Measurements from ENCODE around the gene OSBPL6.

Gene OSBPL6

DNA sequence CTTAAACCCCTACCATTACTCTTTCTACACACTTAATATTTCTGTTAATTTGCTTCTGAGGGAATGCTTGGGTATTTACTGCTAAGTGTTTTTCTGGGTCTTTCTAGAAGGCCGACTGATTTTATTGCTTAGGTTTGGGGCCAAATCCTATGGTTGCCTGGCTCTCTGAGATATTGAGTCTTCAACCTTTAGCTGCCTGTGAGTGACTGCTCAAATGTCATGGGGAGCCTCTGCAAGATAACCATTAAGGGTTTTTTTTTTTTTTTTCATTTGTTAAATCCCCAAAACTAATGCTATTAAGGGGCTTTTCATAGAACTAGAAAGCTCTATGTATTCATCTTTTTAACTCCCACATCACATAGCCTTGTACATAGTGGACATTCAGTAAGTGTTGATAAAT, 5.0 kb downstream of the OSBPL6 start:
- no peak for DNase-seq

DNA sequence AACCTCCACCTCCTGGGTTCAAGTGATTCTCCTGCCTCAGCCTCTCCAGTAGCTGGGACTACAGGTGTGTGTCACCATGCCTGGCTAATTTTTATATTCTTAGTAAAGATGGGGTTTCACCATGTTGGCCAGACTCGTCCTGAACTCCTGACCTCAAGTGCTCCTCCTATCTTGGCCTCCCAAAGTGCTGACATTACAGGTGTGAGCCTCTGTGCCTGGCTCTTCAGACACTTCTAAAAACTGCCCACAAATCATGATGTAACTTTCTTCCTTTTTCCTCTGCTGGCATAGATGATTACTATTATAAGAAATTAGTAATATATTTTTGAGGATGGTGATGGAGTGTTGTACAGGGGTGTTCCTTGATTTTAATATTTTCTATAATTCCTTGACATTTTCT, 6.0 kb downstream of the OSBPL6 start:
- no peak for DNase-seq

GRCh38 chr2:178202927-178203326, 8.6 kb downstream of the OSBPL6 start:
- DNase-seq, result no peak

- DNase-seq, result no peak
Observed at GRCh38 chr2:178204977-178205376, 10.7 kb downstream of the OSBPL6 start.

- DNase-seq, result no peak
Observed at GRCh38 chr2:178205853-178206521, 11.7 kb downstream of the OSBPL6 start.

DNA sequence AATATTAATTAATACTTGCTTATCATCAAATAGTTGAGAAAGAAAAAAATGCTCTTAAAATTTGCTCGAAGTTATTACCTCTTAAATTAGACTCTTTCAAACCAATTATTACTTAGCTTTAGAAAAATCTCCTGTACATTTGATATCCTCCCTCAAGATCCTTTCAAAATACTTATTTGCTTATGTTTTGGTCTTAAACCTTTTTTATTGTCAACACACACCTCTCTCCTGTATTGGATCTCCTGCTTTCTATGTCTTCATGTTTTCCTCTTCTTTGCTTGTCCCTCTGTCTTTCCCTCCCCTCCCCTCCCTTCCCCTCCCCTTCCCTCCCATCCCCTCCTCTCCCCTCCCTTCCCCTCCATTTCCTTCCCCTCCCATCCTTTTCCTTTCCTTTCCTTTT, 14.0 kb downstream of the OSBPL6 start:
- DNase-seq, result no peak

DNA sequence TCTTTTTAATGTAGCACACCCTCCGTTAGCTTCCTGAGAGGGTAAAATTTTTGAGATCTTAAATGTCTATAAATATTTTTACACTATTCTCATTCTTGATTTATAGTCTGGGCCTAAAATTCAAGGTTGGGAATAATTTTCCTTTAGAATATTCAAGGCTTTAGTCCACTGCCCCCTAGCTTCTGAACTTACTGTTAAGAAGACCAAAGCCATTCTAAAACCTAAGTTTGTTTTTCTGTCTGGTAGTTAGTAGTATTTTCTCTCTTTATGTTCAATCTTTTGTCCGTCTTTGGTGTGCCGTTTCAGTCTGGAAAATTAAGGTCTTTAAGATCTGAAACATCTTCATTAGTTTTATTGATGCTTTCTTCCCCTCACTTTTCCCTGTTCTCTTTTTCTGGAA, 14.5 kb downstream of the OSBPL6 start:
- DNase-seq, result no peak

GRCh38 chr2:178211460-178211859, 17.1 kb downstream of the OSBPL6 start:
- DNase-seq, result no peak

- DNase-seq, result no peak
Observed at GRCh38 chr2:178211943-178212342, 17.6 kb downstream of the OSBPL6 start.

DNA sequence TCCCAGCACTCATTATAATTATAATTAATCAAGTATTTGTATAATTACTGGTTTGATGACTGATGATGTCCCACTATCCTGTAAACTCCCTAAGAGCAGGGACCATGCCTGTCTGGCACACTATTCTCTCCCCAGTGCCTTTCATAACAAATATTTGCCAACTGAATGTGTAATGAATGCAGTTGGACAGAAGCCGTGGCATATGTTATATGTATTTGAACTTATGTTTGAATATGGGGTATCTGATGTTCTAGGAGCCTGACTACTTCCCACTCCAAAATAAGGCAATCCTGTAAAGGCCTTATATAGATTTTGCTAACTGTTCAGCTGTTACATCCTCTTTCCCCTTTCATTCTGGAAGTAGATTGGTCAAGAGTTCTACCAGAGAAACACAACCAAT, 19.7 kb downstream of the OSBPL6 start:
- DNase-seq, result no peak

- DNase-seq, result no peak
Observed at GRCh38 chr2:178219247-178219646, 24.9 kb downstream of the OSBPL6 start.

GRCh38 chr2:178220814-178221213, 26.5 kb downstream of the OSBPL6 start:
- DNase-seq, result no peak

GRCh38 chr2:178221556-178221955, 27.2 kb downstream of the OSBPL6 start:
- no peak for DNase-seq

- no peak for DNase-seq
Observed at GRCh38 chr2:178223806-178224205, 29.5 kb downstream of the OSBPL6 start.

- no peak for DNase-seq
Observed at GRCh38 chr2:178225006-178225805, 30.9 kb downstream of the OSBPL6 start.

GRCh38 chr2:178227187-178227586, 32.9 kb downstream of the OSBPL6 start:
- DNase-seq, result no peak

- DNase-seq, result no peak
Observed at GRCh38 chr2:178229927-178230326, 35.6 kb downstream of the OSBPL6 start.

GRCh38 chr2:178230396-178230795, 36.1 kb downstream of the OSBPL6 start:
- DNase-seq, result no peak

GRCh38 chr2:178233428-178233827, 39.1 kb downstream of the OSBPL6 start:
- DNase-seq, result no peak

GRCh38 chr2:178234648-178235047, 40.3 kb downstream of the OSBPL6 start:
- no peak for DNase-seq

GRCh38 chr2:178237488-178238153, 43.3 kb downstream of the OSBPL6 start:
- DNase-seq, result no peak

- DNase-seq, result no peak
Observed at GRCh38 chr2:178238154-178238521, 43.8 kb downstream of the OSBPL6 start.

GRCh38 chr2:178238750-178239149, 44.4 kb downstream of the OSBPL6 start:
- no peak for DNase-seq
